ENCODE measurements around the gene RAPGEF4.
"Not testable (repeated sequence)": the region's sequence is repeated elsewhere in the genome, so short reads cannot be mapped to it uniquely, and the experiment has no call there.

RAPGEF4 gene

DNA sequence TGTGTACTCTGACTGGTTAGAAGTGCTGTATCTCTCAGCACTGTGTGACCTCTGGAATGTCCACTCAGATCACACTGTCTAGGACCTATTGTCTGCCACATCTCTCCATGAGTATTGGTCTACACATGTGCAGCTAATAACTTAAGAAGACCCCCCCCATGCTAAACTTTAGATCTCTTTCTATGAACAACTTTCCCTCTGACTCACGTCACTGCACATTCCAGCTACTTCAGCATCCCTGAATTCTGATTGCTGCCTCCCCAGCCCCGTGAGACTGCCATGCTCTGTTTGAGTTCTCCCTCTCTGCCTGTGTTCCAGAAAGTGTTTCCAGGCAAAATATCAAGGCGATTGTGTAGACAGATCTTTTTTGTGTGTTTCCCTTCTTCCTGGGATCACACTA lies 41.8 kb downstream of the RAPGEF4 start:
- DNase-seq, result no peak

DNA sequence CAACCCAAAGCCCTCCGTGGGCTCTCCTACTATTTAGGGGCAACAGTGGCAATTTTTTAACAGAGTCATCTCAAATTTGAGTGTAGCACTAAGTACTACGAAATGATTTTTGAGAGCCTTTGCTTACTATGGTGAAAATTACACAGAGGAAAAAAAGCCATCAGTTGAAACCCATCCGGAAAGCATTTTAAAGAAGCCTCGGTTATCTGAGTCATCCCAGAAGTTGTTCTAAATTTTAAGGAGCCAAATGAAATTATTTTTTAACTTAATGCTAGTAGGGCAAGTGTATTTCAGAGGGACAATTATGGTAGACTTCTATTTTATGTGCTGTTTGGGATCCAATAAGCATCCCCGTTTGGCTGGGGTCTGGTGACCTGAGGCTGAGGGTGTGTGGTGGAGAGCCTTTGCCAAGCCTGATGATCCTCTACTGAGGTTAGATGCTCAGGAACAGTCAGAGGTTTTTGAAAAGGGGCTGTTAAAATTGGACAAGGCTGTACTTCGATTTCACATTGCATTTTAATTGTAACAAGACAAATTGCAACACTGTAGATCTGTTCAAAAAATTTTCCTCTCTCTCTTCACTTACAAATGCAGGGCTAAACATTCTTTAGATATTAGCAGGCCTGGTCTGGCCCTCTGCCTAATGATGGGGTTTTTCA lies 47.0 kb downstream of the RAPGEF4 start:
- DNase-seq, result no peak

DNA sequence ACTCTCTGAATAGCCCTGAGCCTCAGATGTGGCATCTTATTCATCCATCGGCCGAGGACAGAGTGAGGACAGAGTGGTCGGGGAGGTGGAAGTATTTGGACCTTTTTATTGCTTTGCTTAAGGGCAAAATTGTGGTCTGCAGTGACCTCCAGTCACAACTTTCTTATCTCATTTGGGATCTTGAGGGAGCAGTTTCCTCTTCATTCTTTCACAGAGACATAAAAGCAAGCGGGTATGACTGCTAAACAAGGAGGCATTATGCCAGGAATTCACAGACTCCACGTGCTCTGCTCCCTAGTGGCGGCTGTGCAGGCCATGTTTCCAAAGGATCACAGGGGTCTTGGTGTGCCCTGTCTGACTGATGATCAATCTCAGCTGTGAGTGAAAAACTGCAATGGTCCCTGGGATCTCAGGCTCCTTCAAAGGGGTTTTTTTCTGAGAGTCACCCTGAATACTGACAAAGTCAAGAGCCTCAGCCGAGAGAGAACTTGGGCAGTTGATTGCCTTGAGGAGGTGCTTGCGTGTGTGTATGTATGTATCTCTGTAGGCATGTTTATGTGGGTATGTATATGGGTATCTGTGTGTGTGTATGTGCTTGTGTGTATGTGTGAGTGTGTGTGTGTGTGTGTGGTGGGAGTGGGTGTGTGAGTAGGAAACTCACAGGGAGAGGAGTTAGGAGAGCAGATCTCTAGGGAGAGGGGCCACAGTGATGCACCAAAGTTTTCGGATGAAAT lies 47.7 kb downstream of the RAPGEF4 start:
- no peak for DNase-seq

DNA sequence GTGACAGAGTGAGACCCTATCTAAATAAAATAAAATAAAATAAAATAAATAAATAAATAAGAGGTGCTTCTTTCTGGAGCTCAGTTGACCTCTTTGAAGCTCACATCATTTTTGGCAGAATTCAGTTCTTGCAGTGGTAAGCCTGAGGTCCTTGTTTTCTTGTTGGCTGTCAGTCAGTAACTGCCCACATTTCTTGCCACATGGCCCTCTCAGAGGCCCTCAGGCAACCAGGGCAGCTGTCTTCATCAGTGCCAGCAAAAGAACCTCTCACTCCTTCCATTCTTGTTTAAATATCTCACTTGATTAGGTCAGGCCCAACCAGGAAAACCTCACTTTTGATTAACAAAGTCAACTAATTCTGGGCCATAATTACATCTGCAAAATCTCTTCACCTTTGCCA lies 53.2 kb downstream of the RAPGEF4 start:
- DNase-seq, result no peak

DNA sequence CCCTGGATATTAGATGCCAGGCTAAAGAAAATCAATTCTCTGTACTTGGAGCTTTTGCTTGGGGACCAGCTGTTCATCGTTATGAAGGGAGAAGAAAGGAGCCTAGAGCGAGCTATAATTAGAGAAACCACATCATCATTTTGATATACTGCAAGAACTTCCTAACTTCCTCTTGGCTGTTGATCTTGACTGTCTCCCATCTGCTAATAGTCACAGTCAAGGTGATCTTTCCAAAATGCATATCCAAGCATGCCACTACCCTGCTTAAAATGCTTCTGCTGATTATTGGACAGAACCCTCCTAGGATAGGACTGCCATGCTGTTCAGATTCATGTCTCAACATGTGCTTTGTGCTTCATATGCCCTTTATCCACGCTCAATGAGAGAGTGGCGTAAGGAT lies 54.8 kb downstream of the RAPGEF4 start:
- no peak for DNase-seq

DNA sequence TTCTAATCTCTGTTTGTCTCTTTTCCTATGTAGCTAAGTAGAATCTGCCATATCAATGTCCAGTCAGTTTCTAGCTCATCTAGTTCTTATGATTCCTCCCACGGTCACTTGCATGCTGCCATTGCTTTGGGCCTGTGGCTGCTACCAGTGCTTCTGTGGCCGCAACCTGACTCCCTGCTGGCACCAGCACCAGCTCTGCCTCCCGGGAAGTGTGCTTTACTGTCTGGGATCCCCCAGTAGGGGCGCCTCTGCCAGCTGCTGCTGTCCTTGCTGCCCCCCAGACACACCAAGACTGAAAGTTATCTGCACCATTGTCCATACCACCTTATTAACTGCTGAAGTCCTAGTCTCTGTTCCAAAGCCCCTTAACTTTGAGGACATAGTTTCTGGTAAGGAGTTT lies 56.3 kb downstream of the RAPGEF4 start:
- no peak for DNase-seq

DNA sequence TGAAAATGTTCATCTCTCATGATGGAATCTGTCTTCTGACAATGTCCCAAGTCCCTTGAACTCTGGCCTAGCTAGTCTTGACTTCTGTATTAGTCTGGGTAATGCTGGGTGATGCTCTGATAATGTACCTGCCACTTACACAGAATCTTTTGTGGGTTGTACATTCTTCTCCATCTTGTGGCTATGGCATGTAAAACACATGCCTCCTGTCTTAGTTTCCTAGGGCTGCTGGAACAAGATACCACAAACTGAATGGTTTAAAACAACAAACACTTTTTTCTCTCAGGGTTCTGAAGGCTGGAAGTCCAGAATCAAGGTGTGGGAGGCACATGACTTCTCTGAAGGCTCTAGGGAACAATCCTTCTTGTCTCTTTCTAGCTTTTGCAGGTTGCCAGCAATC lies 57.1 kb downstream of the RAPGEF4 start:
- DNase-seq, result no peak

DNA sequence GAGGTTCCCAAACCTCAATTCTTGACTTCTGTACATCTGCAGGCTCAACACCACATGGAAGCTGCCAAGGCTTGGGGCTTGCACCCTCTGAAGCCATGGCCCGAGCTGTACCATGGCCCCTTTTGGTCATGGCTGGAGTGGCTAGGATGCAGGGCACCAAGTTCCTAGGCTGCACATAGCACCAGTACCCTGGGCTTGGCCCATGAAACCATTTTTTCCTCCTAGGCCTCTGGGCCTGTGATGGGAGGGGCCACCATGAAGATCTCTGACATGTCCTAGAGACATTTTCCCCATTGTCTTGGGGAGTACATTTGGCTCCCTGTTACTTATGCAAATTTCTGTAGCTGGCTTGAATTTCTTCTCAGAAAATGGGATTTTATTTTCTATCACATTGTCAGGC lies 67.7 kb downstream of the RAPGEF4 start:
- not testable (repeated sequence) for DNase-seq

DNA sequence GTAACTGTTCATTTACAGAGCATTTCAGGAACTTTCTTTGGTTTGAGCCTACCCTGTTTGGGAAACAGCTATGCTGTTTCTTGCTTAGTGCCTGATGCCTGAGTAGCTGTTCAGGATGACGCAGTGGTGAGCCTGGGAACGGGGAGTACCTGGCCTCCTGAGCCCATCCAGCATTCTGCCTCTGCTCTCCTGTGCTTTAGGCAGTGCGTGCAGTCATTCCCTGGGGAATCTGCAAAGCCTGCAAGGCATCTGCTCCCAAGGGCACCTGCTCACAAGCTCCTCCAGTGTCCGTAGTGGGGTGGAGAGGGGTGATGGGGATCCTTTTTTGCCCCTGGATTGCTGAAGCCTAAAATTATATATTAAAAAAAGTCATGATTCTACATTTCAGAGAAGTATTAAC lies 68.8 kb downstream of the RAPGEF4 start:
- DNase-seq, result no peak

DNA sequence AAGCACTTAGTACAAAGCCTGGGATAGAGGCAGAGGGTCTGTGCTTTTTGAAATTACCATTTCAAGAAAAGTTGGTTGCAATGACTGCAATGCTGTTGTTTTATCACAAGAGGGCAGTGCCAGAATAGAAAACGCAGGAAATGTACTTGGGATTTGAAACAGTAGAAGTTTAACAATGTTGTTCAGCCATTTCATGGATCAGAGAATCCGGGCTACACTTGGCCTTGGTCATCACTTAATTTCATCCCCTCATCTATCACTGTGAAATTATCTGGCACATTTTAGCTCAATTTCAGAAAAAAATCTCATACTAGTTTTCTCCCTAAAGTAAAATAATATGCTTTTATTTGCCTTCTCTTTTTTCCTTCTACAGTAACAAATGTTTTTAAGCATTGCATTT lies 70.8 kb downstream of the RAPGEF4 start:
- peak; percentile 37 for DNase-seq

DNA sequence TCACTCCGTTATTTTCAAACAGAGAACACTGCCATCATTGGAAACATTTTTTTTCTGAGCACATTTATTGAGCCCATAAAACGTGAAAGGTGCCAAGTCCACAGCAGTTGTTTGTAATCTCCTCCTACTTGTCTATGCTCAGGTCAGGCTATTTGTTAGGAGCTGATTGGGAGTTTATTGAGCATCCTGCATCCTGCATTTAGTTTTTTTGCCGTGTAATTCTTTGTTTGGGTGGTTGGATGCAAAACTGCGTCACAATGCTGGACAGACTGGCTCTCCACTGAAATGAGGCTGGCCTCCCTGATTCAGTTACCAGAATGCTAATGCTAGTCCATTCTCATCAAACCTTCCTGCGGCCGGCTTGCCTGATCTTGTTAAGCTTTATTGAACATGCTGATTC lies 71.4 kb downstream of the RAPGEF4 start:
- DNase-seq, result no peak

DNA sequence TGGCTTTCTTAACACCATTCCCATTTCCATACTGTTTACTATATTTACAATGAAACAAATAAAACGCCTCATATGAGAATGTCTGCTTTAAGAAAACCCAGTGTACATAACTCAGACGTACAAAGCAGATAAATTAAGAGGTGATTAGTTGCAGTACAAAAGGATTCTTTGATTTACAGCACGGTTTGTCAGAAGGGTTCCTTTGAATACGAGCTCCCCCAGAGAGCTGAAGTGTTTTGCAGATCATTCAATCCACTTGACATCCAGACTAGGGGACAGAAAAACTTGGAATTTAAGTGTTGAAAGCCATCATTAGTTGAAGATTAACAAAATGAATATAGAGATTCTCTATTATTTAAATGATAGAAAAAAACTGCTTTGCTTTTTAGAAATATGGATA lies 72.5 kb downstream of the RAPGEF4 start:
- no peak for DNase-seq

DNA sequence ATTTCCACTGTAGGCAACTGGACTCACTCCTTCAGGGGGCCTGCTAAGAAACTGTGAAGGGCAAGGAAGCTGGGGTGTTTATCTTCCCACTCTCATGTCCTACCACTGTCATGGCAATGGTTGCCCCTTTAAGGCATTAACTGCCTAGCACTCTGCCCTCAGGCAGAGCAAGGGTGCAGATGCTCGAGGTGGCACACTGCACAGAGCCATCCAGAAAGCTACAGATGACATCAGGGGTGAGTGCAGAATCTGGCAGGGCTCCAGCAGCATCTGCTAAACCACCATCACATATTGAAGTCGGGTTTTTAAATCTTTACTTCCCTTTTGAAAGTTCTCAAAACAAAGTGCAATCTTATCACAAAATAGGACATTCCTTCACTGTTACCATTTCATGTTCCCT lies 75.4 kb downstream of the RAPGEF4 start:
- no peak for DNase-seq

DNA sequence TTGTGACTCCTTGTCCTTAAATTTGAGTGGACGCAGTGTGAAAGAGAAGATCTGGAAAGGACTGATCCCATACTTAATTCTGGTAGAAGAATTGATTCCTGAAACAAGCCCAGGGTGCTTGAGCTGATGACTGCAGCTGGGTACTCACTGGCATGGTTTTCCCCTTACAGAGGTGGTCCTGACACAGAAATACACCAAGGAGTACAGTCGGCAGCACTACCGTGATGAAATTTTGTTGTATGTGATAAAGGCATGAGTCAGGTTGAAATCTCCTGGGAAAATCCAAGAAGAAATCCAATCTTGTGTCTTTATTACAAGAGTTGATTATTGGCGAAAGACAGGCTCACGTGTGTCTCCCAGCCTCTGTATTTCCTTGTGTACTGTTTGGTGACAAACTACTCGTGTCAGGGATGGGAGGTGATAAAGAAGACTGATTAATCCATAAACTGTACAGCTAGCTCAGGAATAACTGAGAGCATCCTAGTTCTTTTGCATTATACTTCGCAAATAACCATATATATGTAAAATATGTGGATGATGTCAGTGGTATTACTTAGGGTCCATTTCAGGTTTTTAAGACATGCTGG lies 76.6 kb downstream of the RAPGEF4 start:
- DNase-seq, result no peak

DNA sequence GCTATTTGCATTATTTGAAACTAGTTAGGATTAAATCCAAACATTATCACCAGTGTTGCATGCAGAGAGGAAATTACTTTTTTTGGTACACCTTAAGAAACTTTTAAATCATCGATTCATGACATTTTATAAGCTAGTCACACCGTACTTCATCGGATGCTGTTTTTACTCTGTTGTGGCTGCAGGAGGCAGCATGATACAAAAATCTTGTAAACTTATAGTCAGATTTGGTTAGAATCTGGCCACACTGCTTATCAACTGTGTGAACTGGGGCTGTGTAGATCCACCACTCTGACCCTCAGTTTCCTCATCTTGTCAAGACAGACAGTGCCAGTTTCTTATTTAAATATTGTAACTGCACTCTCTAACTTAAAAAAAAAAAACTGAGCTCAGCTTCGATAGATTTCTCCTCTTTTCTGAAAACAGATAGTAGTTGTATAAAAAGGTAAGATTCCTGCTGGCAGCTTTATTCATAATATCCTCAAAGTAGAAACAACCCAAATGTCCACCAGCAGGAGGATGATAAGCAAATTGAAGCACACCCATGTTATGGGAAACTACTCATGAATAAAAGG lies 77.8 kb downstream of the RAPGEF4 start:
- no peak for DNase-seq

DNA sequence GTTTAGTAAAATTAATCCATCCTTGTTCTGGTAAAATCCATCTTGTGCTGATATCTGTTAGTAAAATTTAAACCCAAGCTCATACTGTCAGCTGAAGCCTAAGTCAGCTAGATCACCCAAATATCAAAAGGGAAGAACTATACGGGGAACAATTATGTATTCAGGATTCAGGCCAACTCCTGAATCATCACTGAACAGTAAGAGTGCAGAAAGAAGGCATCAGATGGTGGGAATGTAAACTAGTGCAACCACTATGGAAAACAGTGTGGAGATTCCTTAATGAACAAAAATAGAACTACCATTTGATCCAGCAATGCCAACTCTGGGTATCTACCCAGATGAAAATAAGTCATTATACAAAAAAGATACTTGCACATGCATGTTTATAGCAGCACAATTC lies 81.8 kb downstream of the RAPGEF4 start:
- no peak for DNase-seq

DNA sequence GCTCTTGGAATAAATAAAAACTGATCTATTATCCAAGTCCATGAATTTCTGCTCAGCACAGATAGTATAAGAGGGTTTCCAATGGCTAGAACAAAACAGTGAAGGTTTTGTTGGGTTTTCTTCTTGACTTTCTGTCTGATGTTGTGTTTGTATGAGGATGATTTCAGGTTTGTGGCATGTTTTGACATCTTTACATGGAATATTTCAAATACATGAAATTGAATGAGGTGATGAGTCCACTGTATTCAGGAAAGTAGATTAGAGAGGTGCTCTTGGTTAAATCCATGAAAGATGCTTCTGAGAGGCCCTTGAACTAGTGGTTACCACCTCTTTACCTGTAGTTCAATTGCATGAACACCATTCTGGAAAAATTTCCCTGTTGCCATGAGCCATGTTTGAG lies 84.3 kb downstream of the RAPGEF4 start:
- no peak for DNase-seq

DNA sequence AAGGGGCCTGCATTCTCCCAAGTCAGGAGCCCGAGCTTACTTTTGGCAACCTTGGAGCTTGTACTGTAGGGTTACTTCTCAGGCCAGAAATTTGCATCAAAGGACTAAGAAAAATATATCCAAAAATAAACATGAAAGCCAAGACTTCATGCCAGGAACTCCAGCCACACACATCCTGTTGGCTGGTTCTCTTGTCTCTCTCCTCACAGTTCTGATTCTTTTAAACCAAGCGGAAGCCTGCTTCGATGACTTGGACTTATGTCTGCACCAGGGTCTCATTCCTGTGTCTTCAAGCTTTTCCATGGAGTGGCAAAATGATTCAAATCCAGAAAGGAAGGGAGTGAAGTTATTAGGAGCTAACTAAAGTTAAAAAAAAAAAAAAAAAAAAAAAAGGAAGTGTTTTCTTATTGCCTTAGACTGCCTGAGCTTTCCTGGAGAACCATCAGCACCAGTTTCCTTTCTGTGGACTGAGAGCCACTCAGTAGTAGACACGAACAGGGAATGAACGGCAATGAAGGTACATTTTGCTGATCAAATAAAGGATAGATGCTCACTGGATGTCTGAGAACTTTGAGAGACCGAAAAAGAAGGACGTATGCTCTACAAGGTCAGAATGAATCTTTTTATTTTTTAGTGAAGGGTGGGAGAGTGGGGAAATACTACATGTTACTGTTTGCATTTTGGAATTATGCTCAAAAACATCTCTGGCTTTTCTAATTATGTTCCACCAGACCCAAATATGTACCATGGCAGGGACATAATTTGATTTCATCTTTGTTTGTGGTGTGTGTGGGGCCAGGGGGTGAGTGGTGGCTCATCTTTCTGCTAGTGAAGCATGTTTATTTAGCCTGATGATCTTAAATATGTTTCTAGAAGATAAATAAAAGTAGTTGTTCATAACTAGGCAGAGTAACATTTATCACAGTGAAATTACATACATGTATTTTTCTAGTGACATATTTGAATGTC lies 86.0 kb downstream of the RAPGEF4 start:
- DNase-seq, result no peak

DNA sequence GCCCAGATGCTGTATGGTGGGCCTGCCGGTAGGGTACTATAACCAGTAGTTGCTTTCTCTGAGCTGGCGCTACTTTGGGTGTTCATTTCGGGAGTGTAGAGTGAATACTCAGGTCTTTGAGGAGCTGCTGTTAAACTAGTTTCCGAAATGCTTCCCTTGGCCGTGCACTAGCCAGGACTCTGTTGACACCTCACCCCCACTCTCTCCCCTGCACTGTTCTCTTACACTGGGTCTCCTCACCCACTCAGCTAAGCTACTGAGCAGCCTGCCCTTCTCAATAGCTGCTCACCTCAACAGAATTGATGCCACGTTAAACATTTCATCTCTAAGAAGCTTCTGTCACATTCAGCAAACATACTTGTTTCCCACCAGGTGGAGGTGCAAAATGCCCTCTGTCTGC lies 86.9 kb downstream of the RAPGEF4 start:
- no peak for DNase-seq

DNA sequence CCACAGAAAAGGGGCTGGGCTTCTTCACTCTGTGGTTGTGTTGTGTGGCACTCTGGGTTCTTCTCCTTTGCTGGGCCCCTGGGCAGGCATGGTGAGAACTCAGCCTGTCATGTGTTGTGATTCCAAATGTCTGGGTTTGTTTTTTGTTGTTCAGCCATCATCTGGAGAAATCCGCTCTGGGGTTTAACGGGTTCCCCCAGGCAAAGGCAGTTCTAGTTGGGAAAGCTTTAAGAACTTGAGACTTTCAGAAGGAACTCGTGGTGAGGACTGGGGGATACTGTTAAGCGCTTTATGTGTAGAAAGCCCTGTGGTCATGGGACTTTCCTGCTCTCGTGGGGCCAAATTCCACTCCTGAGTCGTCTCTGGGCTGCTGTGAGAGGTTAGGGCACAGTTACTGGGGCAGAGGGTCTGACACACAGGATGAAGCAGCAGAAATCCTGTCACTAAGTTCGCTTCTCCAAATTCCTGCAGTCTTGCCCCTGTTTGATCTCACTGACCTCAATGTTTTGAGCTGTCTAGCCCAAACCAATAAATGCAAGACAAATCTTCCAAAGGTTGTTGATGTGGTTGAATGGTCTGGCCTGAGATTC lies 87.7 kb downstream of the RAPGEF4 start:
- DNase-seq, result no peak

DNA sequence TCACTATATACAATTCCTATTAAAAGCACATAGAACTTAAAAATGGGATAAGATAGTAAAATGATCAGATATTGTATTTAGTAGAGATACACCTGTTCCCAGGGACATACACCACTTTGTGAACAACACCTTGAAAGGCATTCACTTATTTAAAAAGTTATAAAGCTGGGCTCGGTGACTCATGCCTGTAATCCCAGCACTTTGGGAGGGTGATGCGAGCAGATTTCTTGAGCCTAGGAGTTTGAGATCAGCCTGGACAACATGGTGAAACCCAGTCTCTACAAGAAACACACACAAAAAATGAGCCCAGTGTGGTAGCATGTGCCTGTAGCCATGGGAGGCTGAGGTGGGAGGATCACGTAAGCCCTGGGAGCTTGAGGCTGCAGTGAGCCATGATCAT lies 90.9 kb downstream of the RAPGEF4 start:
- no peak for DNase-seq

DNA sequence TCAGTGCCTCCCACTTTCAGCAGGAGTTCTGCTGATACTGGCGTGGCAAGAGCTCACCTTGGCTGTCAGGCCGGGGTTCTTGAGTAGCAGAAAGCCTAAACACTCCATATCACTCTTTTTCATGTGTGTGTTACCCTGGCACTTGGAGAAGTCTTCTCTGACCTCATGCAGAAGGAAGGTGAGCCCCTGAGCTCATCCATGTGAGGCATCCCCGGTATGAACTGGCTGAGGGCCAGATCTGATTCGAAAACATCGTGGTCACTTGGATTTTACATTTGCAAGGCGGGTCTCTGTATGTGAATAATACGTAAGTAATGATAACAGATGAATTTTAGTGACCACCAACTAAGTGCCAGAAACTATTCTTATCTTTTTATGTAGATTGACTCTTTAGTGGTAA lies 93.6 kb downstream of the RAPGEF4 start:
- DNase-seq, result no peak

DNA sequence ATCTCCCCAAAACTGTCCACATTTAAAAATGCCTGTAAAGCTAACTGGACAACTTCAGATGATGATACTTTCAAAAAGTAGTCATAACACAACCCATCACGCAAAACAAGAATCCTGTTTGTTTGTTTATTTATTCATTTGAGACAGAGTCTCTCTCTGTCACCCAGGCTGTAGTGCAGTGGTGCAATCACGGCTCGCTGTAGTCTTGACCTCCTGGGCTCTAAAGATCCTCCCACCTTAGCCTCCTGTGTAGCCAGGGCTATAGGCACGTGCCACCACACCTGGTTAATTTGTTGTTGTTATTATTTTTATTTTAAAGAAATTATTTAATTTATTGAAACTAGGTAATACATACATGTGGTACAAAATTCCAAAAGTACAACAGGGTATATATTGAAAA lies 94.8 kb downstream of the RAPGEF4 start:
- no peak for DNase-seq

All from NCI-H774 (cell line).